Hepatocyte (in vitro differentiated cells): Measurements from ENCODE around the gene TAS2R20.

Source experiments
- EZH2 ChIP-seq: fragments of 200-600 bp; sonication (generic); IDR thresholded peaks from 2 replicates; pipeline ENCODE4 v1.6.1; 2016; ENCODE audit warnings: antibody characterized with exemption, mild to moderate bottlenecking, borderline replicate concordance
- TF ChIP-seq, protein P1 (sequence below): fragments of 200-600 bp; sonication (generic); IDR thresholded peaks from 2 replicates; pipeline ENCODE4 v1.5.1; 2016; ENCODE audit warnings: antibody characterized with exemption, mild to moderate bottlenecking; ENCODE audit not compliant: poor library complexity

DNA sequence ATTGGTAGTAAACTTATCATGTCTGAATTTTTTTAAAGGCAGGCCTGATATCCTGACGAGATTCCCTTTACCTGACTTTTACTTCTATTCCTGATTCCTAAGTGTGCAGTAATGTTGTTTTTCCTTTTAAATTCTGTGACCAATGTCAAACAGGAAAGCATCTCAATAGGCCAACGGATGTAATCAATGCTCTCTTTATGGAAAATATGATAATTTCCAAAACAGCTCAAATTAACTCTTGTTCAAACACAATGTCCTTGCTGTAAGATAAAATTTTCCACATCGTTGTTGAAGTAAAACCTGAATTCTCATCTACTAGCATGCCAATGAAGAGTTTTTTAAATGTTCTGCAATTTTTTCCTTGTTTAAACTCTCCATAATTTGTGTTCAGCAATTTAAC lies 41.1 kb upstream of the TAS2R20 start:
- TF ChIP-seq, protein P1, sequence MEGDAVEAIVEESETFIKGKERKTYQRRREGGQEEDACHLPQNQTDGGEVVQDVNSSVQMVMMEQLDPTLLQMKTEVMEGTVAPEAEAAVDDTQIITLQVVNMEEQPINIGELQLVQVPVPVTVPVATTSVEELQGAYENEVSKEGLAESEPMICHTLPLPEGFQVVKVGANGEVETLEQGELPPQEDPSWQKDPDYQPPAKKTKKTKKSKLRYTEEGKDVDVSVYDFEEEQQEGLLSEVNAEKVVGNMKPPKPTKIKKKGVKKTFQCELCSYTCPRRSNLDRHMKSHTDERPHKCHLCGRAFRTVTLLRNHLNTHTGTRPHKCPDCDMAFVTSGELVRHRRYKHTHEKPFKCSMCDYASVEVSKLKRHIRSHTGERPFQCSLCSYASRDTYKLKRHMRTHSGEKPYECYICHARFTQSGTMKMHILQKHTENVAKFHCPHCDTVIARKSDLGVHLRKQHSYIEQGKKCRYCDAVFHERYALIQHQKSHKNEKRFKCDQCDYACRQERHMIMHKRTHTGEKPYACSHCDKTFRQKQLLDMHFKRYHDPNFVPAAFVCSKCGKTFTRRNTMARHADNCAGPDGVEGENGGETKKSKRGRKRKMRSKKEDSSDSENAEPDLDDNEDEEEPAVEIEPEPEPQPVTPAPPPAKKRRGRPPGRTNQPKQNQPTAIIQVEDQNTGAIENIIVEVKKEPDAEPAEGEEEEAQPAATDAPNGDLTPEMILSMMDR = no peak
- no peak for TF ChIP-seq EZH2
